ENCODE results near the gene ZDHHC17. TPM values are rescaled to one million over a fixed set of nuclear protein-coding genes. Genes with fewer than 3 reads are reported as not detected.

The ZDHHC17 gene
- total RNA-seq, 1 experiment from 2014 or later: 25.3 TPM

DNA sequence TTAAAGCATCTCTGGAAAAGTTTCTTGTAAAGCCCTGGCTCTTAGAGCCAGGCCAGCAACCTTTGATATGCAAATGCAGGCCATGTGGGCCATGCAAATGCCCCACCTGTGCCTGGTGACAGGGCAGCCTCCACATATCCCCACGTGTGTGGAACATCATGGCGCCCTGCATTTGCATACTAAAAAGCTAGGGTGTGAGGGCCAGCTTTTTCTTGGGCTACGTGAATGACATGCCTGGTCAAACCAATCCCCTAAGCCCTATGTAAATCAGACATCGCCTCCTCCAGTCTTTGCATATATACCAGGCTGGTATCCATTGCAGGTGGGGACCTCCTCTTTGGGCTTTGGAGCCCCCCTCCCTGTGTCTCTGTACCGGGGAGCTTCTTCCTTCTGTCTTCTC lies 108.5 kb downstream of the ZDHHC17 start:
- Histone ChIP-seq H3K4me2 (ENCODE audit: low read length) (no peak overlapping the region), H3K27ac (ENCODE audit: low read depth, low read length) (no peak overlapping the region), H2AFZ (ENCODE audit: low read depth, low read length, poor library complexity, severe bottlenecking) (no peak overlapping the region), H3K9ac (ENCODE audit: low read length) (no peak overlapping the region), H3K9me3 (ENCODE audit: control insufficient read depth in 1 of 2, insufficient read depth in 1 of 2, low read depth in 1 of 2, low read length in 2 of 2) (no peaks in the 10 kb centered on the region), H3K9me2 (ENCODE audit: insufficient read depth) (no peaks in the 10 kb centered on the region), H4K20me1 (ENCODE audit: insufficient read depth) (no peaks in the 10 kb centered on the region), H3K36me3 (ENCODE audit: control insufficient read depth in 1 of 2, insufficient read depth in 2 of 2, low read length in 2 of 2) (no peaks in the 10 kb centered on the region), H3K79me2 (ENCODE audit: insufficient read depth, low read length) (no peaks in the 10 kb centered on the region), H3K4me1 (ENCODE audit: control insufficient read depth in 1 of 2, insufficient read depth in 2 of 2, low read length in 2 of 2) (peaks cover 0 to under 1% of the 10 kb centered on the region in 2 experiments; a peak in 1 of 4 replicates), H3K27me3 (ENCODE audit: insufficient read depth, low read length) (no peaks in the 10 kb centered on the region), H3K4me3 (replicated peaks in 1 of 2; ENCODE audit: low read depth in 1 of 2, low read length in 2 of 2) (no peak overlapping the region)
- RAD21 ChIA-PET (ENCODE audit: low non-redundant PET in 1 of 2, low total read pairs in 2 of 2, uncharacterized antibody in 2 of 2, unreplicated experiment in 2 of 2): no interaction called here
- DNase-seq (ENCODE audit: low read depth, low spot score) (no peak), ATAC-seq (no peak)
- TF ChIP-seq TCF7L2 (IDR thresholded peaks at IDR 0.05; ENCODE audit: borderline replicate concordance, extremely low read depth, insufficient read depth, insufficient read length) (no peak), EZH2 (IDR thresholded peaks at IDR 0.05) (no peak), POLR2A (IDR thresholded peaks at IDR 0.05; ENCODE audit: borderline replicate concordance, extremely low read depth, insufficient read depth, insufficient read length) (no peak), SRF (IDR thresholded peaks at IDR 0.05; ENCODE audit: low read depth) (no peak), JUND (IDR thresholded peaks at IDR 0.05) (no peak), YY1 (IDR thresholded peaks at IDR 0.05; ENCODE audit: extremely low read depth, insufficient replicate concordance, low read depth, low read length) (no peak), FOSL1 (IDR thresholded peaks at IDR 0.05; ENCODE audit: low read depth) (no peak), POLR2AphosphoS5 (IDR thresholded peaks at IDR 0.05; ENCODE audit: low read depth, low read length) (no peak), SIN3A (IDR thresholded peaks at IDR 0.05; ENCODE audit: low read depth) (no peak), ZFX (IDR thresholded peaks at IDR 0.05) (no peak), CEBPB (IDR thresholded peaks at IDR 0.05; ENCODE audit: low read depth) (no peak), SP1 (IDR thresholded peaks at IDR 0.05; ENCODE audit: low read depth) (no peak), ELF1 (IDR thresholded peaks at IDR 0.05; ENCODE audit: borderline replicate concordance, low read depth) (no peak)
- TF ChIP-seq, protein P1, sequence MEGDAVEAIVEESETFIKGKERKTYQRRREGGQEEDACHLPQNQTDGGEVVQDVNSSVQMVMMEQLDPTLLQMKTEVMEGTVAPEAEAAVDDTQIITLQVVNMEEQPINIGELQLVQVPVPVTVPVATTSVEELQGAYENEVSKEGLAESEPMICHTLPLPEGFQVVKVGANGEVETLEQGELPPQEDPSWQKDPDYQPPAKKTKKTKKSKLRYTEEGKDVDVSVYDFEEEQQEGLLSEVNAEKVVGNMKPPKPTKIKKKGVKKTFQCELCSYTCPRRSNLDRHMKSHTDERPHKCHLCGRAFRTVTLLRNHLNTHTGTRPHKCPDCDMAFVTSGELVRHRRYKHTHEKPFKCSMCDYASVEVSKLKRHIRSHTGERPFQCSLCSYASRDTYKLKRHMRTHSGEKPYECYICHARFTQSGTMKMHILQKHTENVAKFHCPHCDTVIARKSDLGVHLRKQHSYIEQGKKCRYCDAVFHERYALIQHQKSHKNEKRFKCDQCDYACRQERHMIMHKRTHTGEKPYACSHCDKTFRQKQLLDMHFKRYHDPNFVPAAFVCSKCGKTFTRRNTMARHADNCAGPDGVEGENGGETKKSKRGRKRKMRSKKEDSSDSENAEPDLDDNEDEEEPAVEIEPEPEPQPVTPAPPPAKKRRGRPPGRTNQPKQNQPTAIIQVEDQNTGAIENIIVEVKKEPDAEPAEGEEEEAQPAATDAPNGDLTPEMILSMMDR (IDR thresholded peaks at IDR 0.05 in 2 of 3, conservative IDR thresholded peaks at IDR 0.05 in 1 of 3; ENCODE audit: borderline replicate concordance in 1 of 3, insufficient read depth in 1 of 3, low read depth in 2 of 3, low read length in 2 of 3): no peak
- TF ChIP-seq, protein P2, sequence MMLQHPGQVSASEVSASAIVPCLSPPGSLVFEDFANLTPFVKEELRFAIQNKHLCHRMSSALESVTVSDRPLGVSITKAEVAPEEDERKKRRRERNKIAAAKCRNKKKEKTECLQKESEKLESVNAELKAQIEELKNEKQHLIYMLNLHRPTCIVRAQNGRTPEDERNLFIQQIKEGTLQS (IDR thresholded peaks at IDR 0.05): no peak
- POLR2A ChIA-PET: no interaction called here
- CTCF ChIA-PET: no interaction called here
- intact Hi-C loops (cut with micrococcal nuclease): no loop called here
- BruUV-seq (replicated peaks): no TSS peak

Data from HCT116 (cell line).